NCI-H226 (cell line): ENCODE data around the gene INPP4B.

Experiments used
- DNase-seq: peaks from one replicate; pipeline ENCODE4 v3.0.0-alpha.2; 2015

Gene INPP4B

GRCh38 chr4:142447009-142447408 lies 399.1 kb downstream of the INPP4B start:
- no peak for DNase-seq

GRCh38 chr4:142443469-142443868 lies 402.6 kb downstream of the INPP4B start:
- DNase-seq, result no peak

- DNase-seq, result peak; percentile 56
Observed at GRCh38 chr4:142440093-142440492, 406.0 kb downstream of the INPP4B start.

- no peak for DNase-seq
Observed at GRCh38 chr4:142435599-142436235, 410.4 kb downstream of the INPP4B start.

GRCh38 chr4:142434519-142435224 lies 411.4 kb downstream of the INPP4B start:
- no peak for DNase-seq

- DNase-seq, result no peak
Observed at GRCh38 chr4:142428715-142429114, 417.4 kb downstream of the INPP4B start.

GRCh38 chr4:142427456-142427855 lies 418.6 kb downstream of the INPP4B start:
- no peak for DNase-seq

- no peak for DNase-seq
Observed at GRCh38 chr4:142423861-142424260, 422.2 kb downstream of the INPP4B start.

- DNase-seq, result no peak
Observed at GRCh38 chr4:142420311-142421095, 425.6 kb downstream of the INPP4B start.

GRCh38 chr4:142419712-142420111 lies 426.4 kb downstream of the INPP4B start:
- no peak for DNase-seq

GRCh38 chr4:142418697-142419096 lies 427.4 kb downstream of the INPP4B start:
- no peak for DNase-seq

GRCh38 chr4:142416711-142417275 lies 429.3 kb downstream of the INPP4B start:
- peak; percentile 49 for DNase-seq

GRCh38 chr4:142416121-142416520 lies 430.0 kb downstream of the INPP4B start:
- DNase-seq, result peak; percentile 26

GRCh38 chr4:142414366-142414990 lies 431.6 kb downstream of the INPP4B start:
- DNase-seq, result no peak

GRCh38 chr4:142413485-142413884 lies 432.6 kb downstream of the INPP4B start:
- no peak for DNase-seq

GRCh38 chr4:142411993-142412392 lies 434.1 kb downstream of the INPP4B start:
- DNase-seq, result no peak

GRCh38 chr4:142408003-142408441 lies 438.1 kb downstream of the INPP4B start:
- peak; percentile 58 for DNase-seq

- no peak for DNase-seq
Observed at GRCh38 chr4:142407596-142407995, 438.5 kb downstream of the INPP4B start.

GRCh38 chr4:142406917-142407501 lies 439.1 kb downstream of the INPP4B start:
- no peak for DNase-seq

- no peak for DNase-seq
Observed at GRCh38 chr4:142406499-142406835, 439.6 kb downstream of the INPP4B start.

GRCh38 chr4:142405695-142406498 lies 440.2 kb downstream of the INPP4B start:
- DNase-seq, result peak; percentile 64
